Parathyroid adenoma (tissue), 2 donors: ENCODE measurements around the gene CRYBG1.

Experiments
- H2AFZ ChIP-seq: fragments of 300-600 bp; sonication (generic); one replicate; pipeline ENCODE4 v1.7.0; 2017; ENCODE audit warnings: antibody characterized with exemption, mild to moderate bottlenecking
- H3K27ac ChIP-seq: fragments of 300-600 bp; sonication (generic); one replicate; pipeline ENCODE4 v1.7.0; 2017
- H3K27me3 ChIP-seq: fragments of 300-600 bp; sonication (generic); one replicate; pipeline ENCODE4 v1.7.0; 2017; ENCODE audit warnings: low read length; ENCODE audit not compliant: control insufficient read depth, insufficient read depth
- H3K36me3 ChIP-seq: fragments of 300-600 bp; sonication (generic); one replicate; pipeline ENCODE4 v1.7.0; 2017; ENCODE audit warnings: low read length; ENCODE audit not compliant: control insufficient read depth, insufficient read depth
- H3K4me1 ChIP-seq: fragments of 300-600 bp; sonication (generic); one replicate; pipeline ENCODE4 v1.7.0; 2017; ENCODE audit warnings: control low read depth
- H3K4me2 ChIP-seq: fragments of 300-600 bp; sonication (generic); one replicate; pipeline ENCODE4 v1.7.0; 2017; ENCODE audit warnings: low read length
- H3K4me3 ChIP-seq: fragments of 300-600 bp; sonication (generic); one replicate; pipeline ENCODE4 v1.7.0; 2017; ENCODE audit warnings: low read depth, low read length
- H3K79me2 ChIP-seq: fragments of 300-600 bp; sonication (generic); one replicate; pipeline ENCODE4 v1.7.0; 2017; ENCODE audit warnings: control low read depth
- H3K9ac ChIP-seq: fragments of 300-600 bp; sonication (generic); one replicate; pipeline ENCODE4 v1.7.0; 2017; ENCODE audit warnings: mild to moderate bottlenecking
- H3K9me3 ChIP-seq: fragments of 300-600 bp; sonication (generic); one replicate; pipeline ENCODE4 v1.7.0; 2017; ENCODE audit warnings: low read length; ENCODE audit not compliant: control insufficient read depth
- TF ChIP-seq, protein P1 (sequence below): fragments of 300-600 bp; sonication (generic); IDR thresholded peaks from one replicate; pipeline ENCODE4 v1.7.0; 2017; ENCODE audit warnings: antibody characterized with exemption, mild to moderate bottlenecking
- donor health status: primary hyperparathyroidism.

The CRYBG1 gene

DNA sequence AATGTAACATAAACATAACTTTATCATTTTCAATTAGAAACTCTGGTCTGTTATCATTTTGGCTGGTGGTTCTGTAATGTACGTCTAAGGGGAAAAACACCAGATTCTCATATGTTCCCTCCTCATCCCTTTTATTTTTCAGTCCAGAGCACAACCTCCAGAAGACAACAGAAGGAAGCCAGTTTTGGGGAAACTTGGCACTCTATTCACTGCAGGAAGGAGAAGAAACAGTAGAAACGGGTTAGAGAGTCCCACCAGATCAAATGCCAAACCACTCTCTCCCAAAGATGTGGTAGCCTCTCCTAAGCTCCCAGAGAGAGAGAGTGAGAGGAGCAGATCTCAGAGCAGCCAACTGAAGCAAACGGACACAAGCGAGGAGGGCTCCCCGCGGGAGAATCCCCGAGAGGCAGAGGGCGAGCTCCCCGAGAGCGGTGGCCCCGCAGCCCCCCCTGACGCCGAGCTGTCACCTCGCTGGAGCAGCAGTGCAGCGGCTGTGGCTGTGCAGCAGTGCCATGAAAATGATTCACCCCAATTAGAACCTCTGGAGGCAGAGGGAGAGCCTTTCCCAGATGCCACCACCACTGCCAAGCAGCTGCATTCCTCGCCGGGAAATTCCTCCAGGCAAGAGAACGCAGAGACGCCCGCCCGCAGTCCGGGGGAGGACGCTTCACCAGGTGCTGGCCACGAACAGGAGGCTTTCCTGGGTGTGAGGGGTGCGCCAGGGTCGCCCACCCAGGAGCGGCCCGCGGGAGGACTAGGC is 151.0 kb downstream of the CRYBG1 start:
- Histone ChIP-seq H2AFZ (peak overlapping the region; percentile 89), H3K9me3 (no peaks in the 10 kb centered on the region), H3K4me1 (peaks cover 2% of the 10 kb centered on the region), H3K4me2 (peak overlapping the region; percentile 87), H3K27ac (no peak overlapping the region), H3K79me2 (no peaks in the 10 kb centered on the region), H3K9ac (no peak overlapping the region), H3K27me3 (no peaks in the 10 kb centered on the region), H3K36me3 (no peaks in the 10 kb centered on the region), H3K4me3 (peak overlapping the region; percentile 81)
- TF ChIP-seq, protein P1, sequence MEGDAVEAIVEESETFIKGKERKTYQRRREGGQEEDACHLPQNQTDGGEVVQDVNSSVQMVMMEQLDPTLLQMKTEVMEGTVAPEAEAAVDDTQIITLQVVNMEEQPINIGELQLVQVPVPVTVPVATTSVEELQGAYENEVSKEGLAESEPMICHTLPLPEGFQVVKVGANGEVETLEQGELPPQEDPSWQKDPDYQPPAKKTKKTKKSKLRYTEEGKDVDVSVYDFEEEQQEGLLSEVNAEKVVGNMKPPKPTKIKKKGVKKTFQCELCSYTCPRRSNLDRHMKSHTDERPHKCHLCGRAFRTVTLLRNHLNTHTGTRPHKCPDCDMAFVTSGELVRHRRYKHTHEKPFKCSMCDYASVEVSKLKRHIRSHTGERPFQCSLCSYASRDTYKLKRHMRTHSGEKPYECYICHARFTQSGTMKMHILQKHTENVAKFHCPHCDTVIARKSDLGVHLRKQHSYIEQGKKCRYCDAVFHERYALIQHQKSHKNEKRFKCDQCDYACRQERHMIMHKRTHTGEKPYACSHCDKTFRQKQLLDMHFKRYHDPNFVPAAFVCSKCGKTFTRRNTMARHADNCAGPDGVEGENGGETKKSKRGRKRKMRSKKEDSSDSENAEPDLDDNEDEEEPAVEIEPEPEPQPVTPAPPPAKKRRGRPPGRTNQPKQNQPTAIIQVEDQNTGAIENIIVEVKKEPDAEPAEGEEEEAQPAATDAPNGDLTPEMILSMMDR: no peak

DNA sequence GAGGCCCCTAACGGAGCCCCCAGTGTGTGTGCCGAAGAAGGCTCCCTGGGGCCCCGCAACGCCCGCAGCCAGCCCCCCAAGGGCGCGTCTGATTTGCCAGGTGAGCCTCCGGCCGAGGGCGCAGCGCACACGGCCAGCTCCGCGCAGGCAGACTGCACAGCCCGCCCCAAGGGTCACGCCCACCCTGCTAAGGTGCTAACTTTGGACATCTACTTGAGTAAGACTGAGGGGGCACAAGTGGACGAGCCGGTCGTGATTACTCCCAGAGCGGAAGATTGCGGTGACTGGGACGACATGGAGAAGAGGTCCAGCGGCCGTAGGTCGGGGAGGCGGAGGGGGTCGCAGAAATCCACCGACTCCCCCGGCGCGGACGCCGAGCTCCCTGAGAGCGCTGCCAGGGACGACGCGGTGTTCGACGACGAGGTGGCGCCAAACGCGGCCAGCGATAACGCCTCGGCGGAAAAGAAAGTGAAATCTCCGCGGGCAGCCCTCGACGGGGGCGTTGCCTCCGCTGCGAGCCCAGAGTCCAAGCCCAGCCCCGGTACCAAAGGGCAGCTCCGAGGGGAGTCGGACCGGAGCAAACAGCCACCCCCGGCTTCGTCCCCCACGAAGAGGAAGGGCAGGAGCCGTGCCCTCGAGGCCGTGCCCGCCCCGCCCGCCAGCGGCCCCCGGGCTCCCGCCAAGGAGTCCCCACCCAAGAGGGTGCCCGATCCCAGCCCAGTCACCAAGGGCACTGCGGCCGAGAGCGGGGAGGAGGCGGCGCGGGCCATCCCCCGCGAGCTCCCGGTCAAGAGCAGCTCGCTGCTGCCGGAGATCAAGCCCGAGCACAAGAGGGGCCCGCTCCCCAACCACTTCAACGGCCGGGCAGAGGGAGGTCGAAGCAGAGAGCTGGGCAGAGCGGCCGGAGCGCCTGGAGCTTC is 151.8 kb downstream of the CRYBG1 start:
- H3K27ac ChIP-seq: no peak overlapping the region

DNA sequence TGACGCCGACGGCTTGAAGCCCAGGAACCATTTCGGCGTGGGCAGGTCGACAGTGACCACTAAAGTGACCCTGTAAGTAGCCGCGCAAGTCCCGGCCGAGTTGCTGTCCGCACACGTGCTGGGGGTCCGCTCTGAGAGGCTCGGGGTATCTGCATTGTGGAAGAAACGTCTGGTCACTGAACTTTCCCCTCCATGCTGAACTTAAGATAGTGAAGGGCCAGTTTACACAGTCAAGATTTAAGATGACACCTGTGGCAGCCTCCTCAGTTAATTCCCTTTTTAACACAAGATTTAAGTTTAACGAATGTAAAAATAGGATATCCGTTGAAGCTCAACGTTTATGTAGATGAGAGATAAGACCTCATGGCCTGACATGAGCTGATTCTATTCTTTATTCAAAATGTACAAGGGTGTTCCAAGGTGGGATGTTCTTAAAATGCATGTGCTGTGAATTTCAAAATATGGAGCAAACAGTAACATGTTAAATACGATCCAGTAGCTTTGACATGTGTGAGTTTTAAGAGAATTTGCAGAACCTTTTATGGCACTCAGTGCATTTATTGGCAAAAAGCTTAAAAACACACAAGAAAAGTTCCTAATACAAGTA is 152.6 kb downstream of the CRYBG1 start:
- no peaks in the 10 kb centered on the region for H3K27me3 ChIP-seq

More for the DNA sequence above, 151.8 kb downstream of the CRYBG1 start:
- Histone ChIP-seq H3K79me2 (no peaks in the 10 kb centered on the region), H2AFZ (peak overlapping the region; percentile 89), H3K9me3 (no peaks in the 10 kb centered on the region), H3K4me1 (peaks cover 2% of the 10 kb centered on the region), H3K4me3 (peak overlapping the region; percentile 81), H3K4me2 (peak overlapping the region; percentile 87), H3K27me3 (no peaks in the 10 kb centered on the region), H3K9ac (no peak overlapping the region), H3K36me3 (no peaks in the 10 kb centered on the region)
- TF ChIP-seq, protein P1: no peak

DNA sequence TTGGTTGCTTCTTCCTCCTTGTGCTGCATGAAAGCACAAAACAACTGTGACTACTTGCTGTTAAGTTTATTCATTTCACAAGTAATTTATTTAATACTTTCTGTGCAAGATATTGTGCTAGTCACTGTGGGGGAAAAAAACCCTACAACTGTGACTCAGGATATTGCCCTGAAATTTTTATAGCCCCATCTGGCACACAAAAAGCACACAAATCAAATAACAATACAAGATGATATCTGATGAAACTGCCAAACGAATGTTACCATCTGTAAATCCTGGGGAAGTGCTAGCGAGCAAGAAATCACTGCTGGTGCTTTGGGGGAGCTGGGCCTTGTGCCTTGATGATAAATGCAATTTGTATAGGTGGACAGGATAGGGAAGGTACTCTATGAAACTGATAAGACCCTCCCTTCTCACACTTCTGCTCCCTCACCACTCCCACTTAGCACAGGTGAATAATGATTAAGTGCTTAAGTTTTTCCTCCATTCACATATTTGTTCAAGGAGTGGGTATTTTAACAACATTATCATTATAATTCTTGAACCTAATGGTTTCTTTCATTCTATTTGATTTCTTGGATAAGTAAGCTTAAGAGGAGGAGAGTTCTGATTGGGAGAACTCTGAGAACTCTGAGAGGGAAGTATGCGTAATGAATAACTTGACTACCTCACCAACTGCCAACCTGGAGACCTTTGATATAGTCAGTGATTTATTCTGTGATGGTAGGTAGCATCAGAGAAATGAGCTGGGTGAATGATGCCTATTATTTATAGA is 153.5 kb downstream of the CRYBG1 start:
- Histone ChIP-seq H2AFZ (no peak overlapping the region), H3K9ac (no peak overlapping the region), H3K79me2 (no peaks in the 10 kb centered on the region), H3K4me1 (peaks cover 2% of the 10 kb centered on the region), H3K36me3 (no peaks in the 10 kb centered on the region), H3K27ac (no peak overlapping the region), H3K9me3 (no peaks in the 10 kb centered on the region), H3K4me3 (no peak overlapping the region), H3K27me3 (no peaks in the 10 kb centered on the region), H3K4me2 (no peak overlapping the region)
- TF ChIP-seq, protein P1: no peak

More for the DNA sequence above, 152.6 kb downstream of the CRYBG1 start:
- TF ChIP-seq, protein P1: no peak
- H3K9me3 ChIP-seq: no peaks in the 10 kb centered on the region
- H3K4me2 ChIP-seq: peak overlapping the region; percentile 87
- peaks cover 2% of the 10 kb centered on the region for H3K4me1 ChIP-seq
- H3K27ac ChIP-seq: no peak overlapping the region
- peak overlapping the region; percentile 89 for H2AFZ ChIP-seq
- H3K4me3 ChIP-seq: peak overlapping the region; percentile 81
- no peak overlapping the region for H3K9ac ChIP-seq
- H3K79me2 ChIP-seq: no peaks in the 10 kb centered on the region
- no peaks in the 10 kb centered on the region for H3K36me3 ChIP-seq
